Stimulated activated effector memory CD8-positive, alpha-beta T cell treated with anti-CD3 and anti-CD28 coated beads, Interleukin-12 subunit alpha, Interleukin-12 subunit beta, amount 100 ng/mL, for 72 hours (primary cell): ENCODE results near the gene BRWD1.

Source experiments
- ATAC-seq: fragments of 150-1000 bp; cut with Tn5 transposase; 2 replicates; pipeline ENCODE4 v1.10.0; 2021
- DNase-seq, 2 donors: peaks; one replicate each; pipeline ENCODE4 v3.0.0; 2021 to 2022; ENCODE audit warnings: low spot score in 2 of 2
- H3K27ac Mint-ChIP-seq: one replicate; pipeline ENCODE4 v1.8.0; 2022; ENCODE audit warnings: mild to moderate bottlenecking, mixed read lengths
- H3K36me3 Mint-ChIP-seq: one replicate; pipeline ENCODE4 v1.8.0; 2022; ENCODE audit warnings: mild to moderate bottlenecking, mixed read lengths
- H3K4me1 Mint-ChIP-seq: one replicate; pipeline ENCODE4 v1.8.0; 2022; ENCODE audit warnings: mixed read lengths
- H3K4me3 Mint-ChIP-seq: one replicate; pipeline ENCODE4 v1.8.0; 2022; ENCODE audit warnings: mild to moderate bottlenecking, mixed read lengths
- H3K9me3 Mint-ChIP-seq: one replicate; pipeline ENCODE4 v1.8.0; 2022; ENCODE audit warnings: mixed read lengths

BRWD1 gene

DNA sequence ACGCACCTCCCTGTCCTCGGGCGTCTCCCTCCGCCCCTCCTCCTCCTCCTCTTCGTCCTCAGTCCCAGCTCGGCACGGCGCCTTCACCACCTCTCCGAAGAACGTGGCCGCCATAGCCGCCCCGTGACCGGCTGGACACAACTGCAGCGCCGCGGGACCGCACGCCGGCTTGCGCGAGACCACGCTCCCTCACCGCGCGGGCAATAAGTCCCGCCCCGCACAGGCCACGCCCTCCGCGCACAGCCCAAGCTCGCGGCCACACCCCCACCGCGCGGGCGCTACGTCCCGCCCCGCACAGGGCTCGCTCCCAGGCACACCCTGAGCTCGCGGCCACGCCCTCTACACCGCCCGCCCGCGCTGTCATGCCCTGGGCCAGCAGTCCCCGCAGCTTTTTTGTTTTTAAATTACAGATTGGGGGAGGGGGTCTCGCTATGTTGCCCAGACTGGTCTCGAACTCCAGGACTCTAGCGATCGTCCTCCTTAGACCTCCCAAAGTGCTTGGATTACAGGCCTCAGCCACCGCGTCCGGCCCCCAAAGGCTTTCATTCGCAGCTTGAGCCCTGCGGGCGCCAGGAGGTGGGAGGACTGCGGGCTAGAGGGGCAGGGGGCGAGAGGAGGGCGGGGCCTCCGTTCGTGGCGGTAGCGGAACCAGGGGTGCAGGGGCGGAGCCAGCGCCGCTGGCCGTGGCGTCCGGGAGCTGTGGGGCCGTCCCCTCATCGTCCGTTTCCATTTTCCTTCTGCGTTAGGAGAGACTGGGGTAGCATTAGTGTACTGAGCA lies 130.0 kb downstream of the BRWD1 start, which contains the start of gene PSMG1:
Gene PSMG1, minus strand, starts transcription at position 180 of the 778 bp plus-strand sequence. Its CDS starts 66 bp downstream, at position 114.
- Mint-ChIP-seq H3K36me3 (peaks cover 40% of the 10 kb centered on the region), H3K4me3 (peak within 1 kb of the TSS; percentile 90), H3K9me3 (no peaks in the 10 kb centered on the region), H3K27ac (peak within 1 kb of the TSS; percentile 95), H3K4me1 (peaks cover 37% of the 10 kb centered on the region)
- DNase-seq (peak; percentile 94 to 98), ATAC-seq (peak; percentile 95)

DNA sequence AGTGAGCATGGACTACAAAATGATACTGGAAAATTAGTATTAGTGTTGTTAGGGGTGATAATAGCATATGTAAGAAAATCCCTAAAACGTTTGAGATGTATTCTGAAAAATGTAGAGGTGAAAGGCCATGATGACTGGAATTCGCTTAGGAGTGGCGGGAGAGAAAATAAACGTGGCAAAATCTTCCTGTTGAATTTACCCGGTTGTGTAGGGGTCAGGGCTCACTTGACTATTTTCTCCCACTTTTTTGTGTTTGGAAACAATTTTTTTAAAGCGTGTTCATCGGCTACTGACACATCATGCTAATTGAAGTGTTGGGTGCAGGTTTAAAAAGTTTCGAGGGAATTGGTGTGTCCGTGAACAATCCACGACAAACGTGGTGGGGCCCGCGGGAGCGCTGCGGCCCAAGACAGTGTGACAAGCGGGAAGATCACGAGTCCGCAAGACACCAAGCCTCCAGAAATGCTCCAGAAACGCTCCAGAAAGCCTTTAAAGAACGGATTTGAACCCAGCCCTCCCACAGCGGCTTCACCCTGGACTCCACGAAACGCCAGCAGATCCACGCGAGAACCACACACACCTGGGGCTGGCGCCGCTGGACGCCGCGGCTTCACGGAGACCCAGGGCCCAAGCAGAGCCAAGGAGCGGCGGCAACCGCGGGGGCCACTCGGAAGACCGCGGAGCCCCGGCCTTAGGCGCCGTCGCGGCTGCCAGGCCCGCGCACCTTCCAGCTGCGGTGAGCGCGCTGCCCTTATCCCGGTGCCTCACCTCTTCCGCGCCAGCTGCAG lies 130.8 kb downstream of the BRWD1 start:
- H3K27ac Mint-ChIP-seq = peak overlapping the region; percentile 95

DNA sequence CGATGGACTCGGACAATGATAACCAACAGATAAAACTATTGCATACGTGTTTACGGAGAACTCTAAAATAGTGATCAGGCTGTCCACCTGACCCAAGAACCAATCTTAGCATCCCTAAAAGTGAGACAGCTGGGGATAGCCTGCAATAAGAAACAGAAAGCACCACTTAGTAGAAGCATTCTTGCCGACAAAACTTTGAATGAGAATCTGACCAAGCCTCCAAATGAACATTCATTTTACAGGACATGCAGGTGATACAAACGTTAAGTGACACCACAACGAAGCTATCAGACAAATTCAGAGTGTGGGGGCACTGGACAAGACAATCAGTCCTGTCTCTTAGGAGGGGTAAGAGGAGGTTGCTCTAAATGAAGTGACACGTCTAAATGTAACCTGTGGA lies 131.4 kb downstream of the BRWD1 start:
- ATAC-seq (no peak), DNase-seq (no peak)
- Mint-ChIP-seq H3K27ac (peak overlapping the region; percentile 95), H3K4me1 (peaks cover 32% of the 10 kb centered on the region), H3K4me3 (peak overlapping the region; percentile 90), H3K9me3 (no peaks in the 10 kb centered on the region), H3K36me3 (peaks cover 47% of the 10 kb centered on the region)

More for the DNA sequence above, 130.8 kb downstream of the BRWD1 start:
- H3K4me1 Mint-ChIP-seq = peaks cover 32% of the 10 kb centered on the region
- H3K4me3 Mint-ChIP-seq = peak overlapping the region; percentile 90
- H3K9me3 Mint-ChIP-seq = no peaks in the 10 kb centered on the region
- peaks cover 46% of the 10 kb centered on the region for H3K36me3 Mint-ChIP-seq
- DNase-seq = no peak
- peak; percentile 61 for ATAC-seq

GRCh38 chr21:39181205-39181818 lies 132.1 kb downstream of the BRWD1 start:
- peaks cover 54% of the 10 kb centered on the region for H3K36me3 Mint-ChIP-seq
- ATAC-seq = no peak
- H3K9me3 Mint-ChIP-seq = no peaks in the 10 kb centered on the region
- DNase-seq = no peak
- no peak overlapping the region for H3K27ac Mint-ChIP-seq
- H3K4me1 Mint-ChIP-seq = peaks cover 32% of the 10 kb centered on the region
- H3K4me3 Mint-ChIP-seq = peak overlapping the region; percentile 90

DNA sequence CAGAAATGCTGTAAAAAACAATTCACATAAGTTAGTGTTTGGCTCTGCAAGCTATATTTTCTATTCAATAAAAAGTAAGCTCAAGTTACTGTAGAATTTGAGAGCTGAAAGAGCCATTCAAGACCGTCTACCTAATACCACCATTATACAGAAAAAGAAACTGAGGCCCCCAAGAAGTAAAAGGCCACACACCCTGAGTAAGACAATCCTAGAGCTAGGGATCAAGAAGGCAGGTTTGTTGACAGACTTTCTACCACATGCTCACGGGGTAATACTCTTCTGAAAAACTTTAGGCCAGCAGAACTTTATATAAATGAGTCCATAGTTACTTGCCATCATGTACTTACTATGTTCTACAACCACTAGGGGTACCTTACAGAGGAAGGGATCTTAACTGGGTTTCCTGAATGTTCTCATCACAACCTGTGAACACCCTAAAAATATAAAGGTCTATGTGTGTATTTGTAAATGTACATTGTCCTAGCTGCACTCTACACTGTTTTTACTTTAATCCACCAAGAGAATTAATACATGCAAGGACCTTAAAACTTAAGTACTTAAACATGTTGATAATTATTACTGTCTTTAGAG lies 132.9 kb downstream of the BRWD1 start:
- DNase-seq (no peak), ATAC-seq (no peak)
- Mint-ChIP-seq H3K4me3 (no peak overlapping the region), H3K27ac (no peak overlapping the region), H3K9me3 (no peaks in the 10 kb centered on the region), H3K4me1 (peaks cover 39% of the 10 kb centered on the region), H3K36me3 (peaks cover 62% of the 10 kb centered on the region)

DNA sequence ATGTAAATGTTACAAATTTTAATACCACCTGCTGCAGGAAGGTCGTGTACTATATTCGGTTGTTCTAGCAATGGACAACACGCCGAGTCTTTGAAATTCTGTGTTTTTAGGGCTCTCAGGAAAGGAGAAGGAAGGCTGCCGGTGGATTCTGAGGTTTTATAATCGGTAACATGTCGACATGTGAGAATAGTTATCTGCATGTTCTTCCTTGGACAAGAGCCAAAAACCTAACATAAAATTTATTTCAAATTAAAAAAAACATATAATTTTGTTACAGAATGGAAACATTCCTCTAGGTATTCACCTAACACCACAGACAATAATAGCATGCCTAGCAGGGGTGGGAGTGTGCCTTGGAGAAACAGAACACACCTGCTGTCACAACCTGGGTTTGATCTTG lies 135.0 kb downstream of the BRWD1 start:
- DNase-seq (no peak), ATAC-seq (no peak)
- Mint-ChIP-seq H3K4me1 (peaks cover 29% of the 10 kb centered on the region), H3K9me3 (no peaks in the 10 kb centered on the region), H3K4me3 (no peak overlapping the region), H3K36me3 (peaks cover 75% of the 10 kb centered on the region), H3K27ac (no peak overlapping the region)

DNA sequence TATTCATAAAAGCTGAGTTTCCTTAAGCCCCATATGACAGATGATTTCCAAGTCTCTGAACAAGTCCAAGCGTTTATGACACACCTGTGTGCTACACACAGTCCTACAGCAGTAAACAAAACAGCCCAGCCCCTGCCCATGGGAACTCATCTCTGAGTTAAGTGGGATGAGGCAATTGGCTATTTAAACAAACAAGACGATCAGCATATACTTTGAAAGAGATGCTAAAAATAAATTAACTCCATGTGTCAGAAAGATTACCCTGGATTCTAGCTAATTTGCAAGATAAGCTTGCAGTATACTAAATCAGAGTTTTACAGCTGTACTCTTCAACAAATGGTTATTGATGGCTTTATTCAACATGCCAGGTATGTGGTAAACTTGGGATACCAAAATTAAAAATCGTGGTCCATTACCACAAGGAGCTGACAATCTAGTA lies 137.1 kb downstream of the BRWD1 start:
- peak overlapping the region; percentile 46 for H3K27ac Mint-ChIP-seq
- H3K36me3 Mint-ChIP-seq = peaks cover 70% of the 10 kb centered on the region
- peaks cover 16% of the 10 kb centered on the region for H3K4me1 Mint-ChIP-seq
- ATAC-seq (no peak), DNase-seq (no peak)
- no peak overlapping the region for H3K4me3 Mint-ChIP-seq
- no peaks in the 10 kb centered on the region for H3K9me3 Mint-ChIP-seq

DNA sequence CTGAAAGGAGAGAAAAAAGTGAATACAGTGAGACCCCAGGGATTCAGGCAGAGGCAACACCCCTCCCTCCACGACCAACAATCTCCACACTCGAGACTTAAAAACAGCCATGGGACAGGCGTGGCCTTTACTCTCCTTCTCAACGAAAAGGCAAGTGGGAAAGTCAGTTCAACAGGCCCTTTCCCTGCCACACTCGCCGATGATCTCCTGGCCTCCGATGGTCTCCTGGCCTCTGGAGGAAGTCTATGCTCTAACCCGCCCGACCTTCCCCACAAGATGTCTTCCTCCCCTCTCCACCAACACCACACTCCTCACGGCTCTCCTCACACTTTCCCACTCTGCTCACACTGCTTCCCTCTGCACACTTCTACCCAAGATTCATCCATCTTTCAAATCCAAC lies 137.8 kb downstream of the BRWD1 start:
- DNase-seq (no peak), ATAC-seq (no peak)
- Mint-ChIP-seq H3K4me1 (peaks cover 14% of the 10 kb centered on the region), H3K36me3 (peaks cover 69% of the 10 kb centered on the region), H3K4me3 (no peak overlapping the region), H3K9me3 (no peaks in the 10 kb centered on the region), H3K27ac (peak overlapping the region; percentile 46)

- ATAC-seq (no peak), DNase-seq (no peak)
- H3K4me1 Mint-ChIP-seq = peaks cover 9% of the 10 kb centered on the region
- H3K4me3 Mint-ChIP-seq = no peak overlapping the region
- H3K9me3 Mint-ChIP-seq = no peaks in the 10 kb centered on the region
- H3K27ac Mint-ChIP-seq = no peak overlapping the region
- H3K36me3 Mint-ChIP-seq = peaks cover 64% of the 10 kb centered on the region
Observed at GRCh38 chr21:39175154-39175553, 138.3 kb downstream of the BRWD1 start.

DNA sequence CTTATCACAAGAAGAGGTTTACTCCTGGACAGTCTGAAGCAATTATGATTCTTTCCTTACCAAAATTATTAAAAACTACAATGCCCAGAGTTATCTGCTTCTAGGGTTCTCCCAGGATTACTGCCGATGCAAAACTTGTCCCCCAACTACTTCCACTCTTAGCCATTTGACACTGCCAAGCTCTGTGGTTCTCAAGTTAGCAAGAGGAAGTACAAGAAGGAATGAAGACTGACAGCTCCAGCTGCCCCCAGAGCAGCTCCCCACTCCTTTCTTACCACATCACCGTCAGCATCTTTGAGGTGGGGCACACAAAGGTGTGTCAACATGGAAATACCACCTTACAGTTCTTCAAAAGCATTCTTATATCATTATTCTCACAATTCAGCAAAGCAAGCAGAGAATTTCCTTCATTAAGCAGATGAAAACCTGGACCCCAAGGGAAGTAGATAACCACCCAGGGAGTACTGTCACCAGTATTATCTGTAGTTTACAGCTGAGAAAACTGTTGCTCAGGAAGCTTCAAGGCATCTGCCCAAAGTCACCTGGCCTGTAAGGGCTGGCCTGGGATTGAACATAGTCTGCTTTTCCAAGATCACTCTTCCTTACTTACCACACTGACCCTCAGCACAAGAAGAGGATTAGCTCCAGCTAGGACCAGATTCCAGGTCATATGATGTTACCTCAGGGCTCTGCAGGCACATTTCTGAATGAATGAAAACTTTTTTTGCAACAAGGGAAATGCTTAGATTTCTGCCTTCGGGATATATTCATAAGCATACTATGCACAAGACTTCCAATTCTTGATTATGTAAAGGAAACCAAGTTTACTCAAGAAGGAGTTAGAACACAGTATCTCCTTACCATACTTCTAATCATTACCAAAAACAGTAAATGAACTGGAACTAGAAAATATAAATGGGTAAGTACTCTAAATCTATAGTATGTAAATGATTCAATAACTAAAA lies 139.4 kb downstream of the BRWD1 start:
- Mint-ChIP-seq H3K9me3 (no peaks in the 10 kb centered on the region), H3K36me3 (peaks cover 53% of the 10 kb centered on the region), H3K4me3 (no peak overlapping the region), H3K27ac (no peak overlapping the region), H3K4me1 (peaks cover 7% of the 10 kb centered on the region)
- ATAC-seq (no peak), DNase-seq (no peak)

- Mint-ChIP-seq H3K4me3 (no peak overlapping the region), H3K36me3 (peaks cover 19% of the 10 kb centered on the region), H3K9me3 (no peaks in the 10 kb centered on the region), H3K4me1 (no peaks in the 10 kb centered on the region), H3K27ac (no peak overlapping the region)
- ATAC-seq = no peak
- DNase-seq = no peak
Observed at GRCh38 chr21:39169906-39170305, 143.5 kb downstream of the BRWD1 start.

DNA sequence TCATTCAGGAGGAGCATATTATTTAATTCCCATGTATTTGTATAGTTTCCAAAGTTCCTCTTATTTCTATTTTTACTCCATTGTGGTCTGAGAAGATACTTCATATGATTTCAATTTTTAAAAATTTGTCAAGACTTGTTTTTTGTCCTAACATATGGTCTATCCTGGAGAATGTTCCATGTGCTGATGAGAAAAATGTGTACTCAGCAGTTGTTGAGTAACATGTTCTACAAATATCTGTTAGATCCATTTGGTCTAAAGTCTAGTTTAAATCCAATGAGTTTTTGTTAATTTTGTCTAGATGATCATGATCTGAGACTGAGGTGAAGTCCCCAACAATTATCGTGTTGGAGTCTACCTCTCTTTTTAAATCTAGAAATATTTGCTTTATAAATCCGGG lies 144.6 kb downstream of the BRWD1 start:
- H3K4me3 Mint-ChIP-seq = no peak overlapping the region

GRCh38 chr21:39164523-39164922 lies 148.9 kb downstream of the BRWD1 start:
- Mint-ChIP-seq H3K27ac (no peak overlapping the region), H3K9me3 (peaks cover 7% of the 10 kb centered on the region), H3K4me1 (no peaks in the 10 kb centered on the region), H3K36me3 (no peaks in the 10 kb centered on the region), H3K4me3 (no peak overlapping the region)
- DNase-seq (no peak), ATAC-seq (no peak)

More for the DNA sequence above, 144.6 kb downstream of the BRWD1 start:
- no peak for DNase-seq
- no peaks in the 10 kb centered on the region for H3K4me1 Mint-ChIP-seq
- peaks cover 5% of the 10 kb centered on the region for H3K9me3 Mint-ChIP-seq
- peaks cover 8% of the 10 kb centered on the region for H3K36me3 Mint-ChIP-seq
- ATAC-seq = no peak
- no peak overlapping the region for H3K27ac Mint-ChIP-seq

GRCh38 chr21:39161064-39161463 lies 152.4 kb downstream of the BRWD1 start:
- H3K4me3 Mint-ChIP-seq = no peak overlapping the region

More at GRCh38 chr21:39161064-39161463, 152.4 kb downstream of the BRWD1 start:
- ATAC-seq (no peak), DNase-seq (no peak)
- Mint-ChIP-seq H3K27ac (no peak overlapping the region), H3K4me1 (no peaks in the 10 kb centered on the region), H3K9me3 (peaks cover 7% of the 10 kb centered on the region), H3K36me3 (no peaks in the 10 kb centered on the region)
